Left colon (tissue), 2 donors: ENCODE measurements around the gene D2HGDH. TPM values are rescaled to one million over a fixed set of nuclear protein-coding genes. Genes with fewer than 3 reads are reported as not detected.
"Not testable (repeated sequence)": the region's sequence is repeated elsewhere in the genome, so short reads cannot be mapped to it uniquely, and the experiment has no call there.

Experiments used
- ATAC-seq: fragments of 200-7000 bp; cut with Tn5 transposase; one replicate; pipeline ENCODE4 v1.9.1; 2020; ENCODE audit warnings: mild to moderate bottlenecking, moderate library complexity
- DNase-seq, 2 donors: peaks; one replicate each; pipeline ENCODE4 v3.0.0-alpha.2; 2020
- intact Hi-C, 2 donors: fragments of 100-400 bp; cut with DNase I in 1 of 2; cut with micrococcal nuclease in 1 of 2; formaldehyde crosslinking; loops; one replicate each; pipeline versions ENCODE4 v1.11.2 to v1.14.0; 2022; cut with DNase I, micrococcal nuclease
- total RNA-seq, 2 donors: library from RNA; stranded (reverse); fragmentation: NEBNext Ultra II Directional; extraction: Animal tissue kit (Norgen Biotek cat#: 25700); gene quantifications; one replicate each; pipeline ENCODE4 v1.2.1, GENCODE V29; 2021
- donor health status: DM: no; HTN: no; CAD: no.
- donor health status: DM: yes; HTN: yes; CAD: no.

The D2HGDH gene
- total RNA-seq, 2 donors from 2014 or later, result 72.8 to 75.3 TPM

DNA sequence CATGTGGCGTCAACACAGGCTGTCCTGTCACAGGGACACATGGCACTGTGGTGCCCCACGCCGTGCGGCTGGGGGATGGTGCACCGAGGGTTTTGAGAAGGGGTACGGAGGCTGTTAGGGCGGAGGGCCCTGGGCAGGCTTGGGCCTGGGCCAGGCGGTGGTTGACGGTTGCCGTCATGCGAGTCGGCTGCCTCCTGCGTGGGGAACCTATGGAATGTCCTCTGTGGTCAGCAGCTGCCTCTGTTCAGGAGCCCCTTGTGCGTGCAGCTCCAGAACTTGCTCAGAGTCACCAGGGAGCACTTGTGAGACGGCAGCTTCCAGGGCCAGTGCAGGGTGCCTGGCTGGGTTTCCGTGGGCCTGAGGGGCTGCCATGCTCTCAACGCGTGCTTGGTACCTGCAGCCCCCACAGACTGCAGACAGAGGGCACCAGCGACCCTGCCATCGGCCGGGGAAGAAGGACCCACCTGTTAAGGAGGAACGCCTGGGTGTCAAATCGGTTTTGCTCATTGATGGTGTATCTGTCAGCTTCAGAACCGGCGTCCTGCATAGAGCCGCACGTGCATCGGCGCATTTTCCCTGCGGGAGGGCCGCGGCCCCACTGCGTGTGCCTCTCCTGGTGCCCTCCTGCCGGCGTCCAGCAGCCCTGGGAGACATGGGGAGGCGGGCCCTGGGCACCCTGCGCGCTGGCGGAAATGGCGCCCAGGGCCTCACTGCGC is 10.0 kb upstream of the D2HGDH start:
- intact Hi-C loops, result no loop called here
- DNase-seq (no peak), ATAC-seq (no peak)

DNA sequence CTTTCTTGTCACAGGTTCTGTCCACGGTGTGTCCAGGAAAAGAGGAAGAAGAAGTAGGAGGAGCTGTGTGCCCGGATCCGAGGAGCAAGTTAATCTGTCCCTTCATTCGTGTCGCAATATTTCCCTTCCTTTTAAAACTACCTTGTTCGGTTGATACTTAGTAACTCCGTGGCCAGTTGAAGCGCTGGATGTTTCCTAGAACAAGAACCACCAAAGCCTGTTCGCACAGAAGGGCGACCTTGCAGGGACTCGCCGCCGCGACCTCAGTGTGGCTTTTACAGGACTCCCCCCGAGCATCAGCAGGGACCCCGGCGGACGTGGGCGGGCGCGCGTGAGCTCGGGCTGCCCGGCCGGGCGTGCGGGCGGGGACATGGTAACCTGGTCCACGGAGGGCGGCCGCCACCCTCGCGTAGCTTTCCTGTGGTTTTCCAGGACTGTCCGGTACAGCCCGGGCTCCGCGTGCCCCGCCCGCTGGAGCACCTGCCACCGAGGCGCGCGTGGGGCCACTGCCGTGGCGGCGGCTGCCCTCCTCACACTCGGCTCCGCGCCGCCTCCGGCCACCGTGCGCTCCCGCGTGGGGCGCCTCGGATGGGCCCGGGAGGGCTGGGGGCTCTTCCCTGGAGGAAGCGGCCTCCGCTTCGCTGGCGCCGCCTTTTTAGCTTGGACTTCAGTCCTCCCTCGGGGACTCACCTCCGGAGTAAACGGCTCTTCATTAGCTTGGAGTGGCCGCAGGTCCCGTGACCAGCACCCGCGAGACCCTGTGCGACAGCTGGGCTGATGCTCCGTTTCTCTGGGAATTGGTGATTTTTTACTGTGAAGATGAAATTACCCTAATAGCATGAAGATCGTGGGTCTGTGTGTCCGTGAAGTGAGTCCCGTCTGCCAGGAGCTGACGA is 9.2 kb upstream of the D2HGDH start:
- DNase-seq, result no peak
- no peak for ATAC-seq
- intact Hi-C loops, result no loop called here

DNA sequence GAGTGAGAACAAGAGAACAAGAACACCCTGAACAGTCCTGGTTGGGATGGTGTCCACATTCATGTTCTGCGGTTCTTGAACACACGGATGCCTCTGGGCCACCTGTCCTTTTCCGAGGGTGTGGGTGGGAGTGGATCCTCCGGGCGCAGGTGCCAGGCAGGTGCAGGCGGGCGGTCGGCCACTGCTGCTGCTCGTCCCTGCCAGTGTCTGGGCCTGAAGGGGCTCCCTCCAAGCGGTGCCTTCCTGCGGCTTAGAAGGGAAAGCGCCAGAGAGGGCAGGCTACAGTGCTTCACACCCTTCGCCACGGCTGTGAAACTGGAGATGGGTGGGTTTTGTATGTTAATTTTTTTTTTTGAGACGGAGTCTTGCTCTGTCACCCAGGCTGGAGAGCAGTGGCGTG is 8.0 kb upstream of the D2HGDH start:
- ATAC-seq (no peak), DNase-seq (no peak)
- intact Hi-C loops, result no loop called here

DNA sequence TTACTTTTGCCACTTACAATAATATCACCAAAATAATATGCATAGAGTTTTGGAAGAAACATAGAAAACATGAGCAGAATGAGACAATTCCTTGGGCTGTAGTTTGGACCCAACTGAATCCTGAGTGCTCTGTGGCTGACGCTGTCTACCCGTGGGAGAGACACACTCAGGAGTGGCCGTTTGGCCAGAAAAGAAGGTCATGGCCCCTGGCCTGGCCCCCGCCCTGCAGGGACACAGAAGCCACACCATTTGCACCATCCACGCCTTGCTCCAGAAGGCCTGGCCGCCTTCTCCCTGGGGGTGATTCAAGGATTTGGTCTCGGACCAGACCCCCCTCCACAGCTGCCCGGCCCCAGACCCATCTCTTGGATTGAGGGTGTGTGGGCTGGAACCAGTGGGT is 6.4 kb upstream of the D2HGDH start:
- ATAC-seq, result peak; percentile 5
- intact Hi-C loops, result no loop called here
- DNase-seq, result no peak

DNA sequence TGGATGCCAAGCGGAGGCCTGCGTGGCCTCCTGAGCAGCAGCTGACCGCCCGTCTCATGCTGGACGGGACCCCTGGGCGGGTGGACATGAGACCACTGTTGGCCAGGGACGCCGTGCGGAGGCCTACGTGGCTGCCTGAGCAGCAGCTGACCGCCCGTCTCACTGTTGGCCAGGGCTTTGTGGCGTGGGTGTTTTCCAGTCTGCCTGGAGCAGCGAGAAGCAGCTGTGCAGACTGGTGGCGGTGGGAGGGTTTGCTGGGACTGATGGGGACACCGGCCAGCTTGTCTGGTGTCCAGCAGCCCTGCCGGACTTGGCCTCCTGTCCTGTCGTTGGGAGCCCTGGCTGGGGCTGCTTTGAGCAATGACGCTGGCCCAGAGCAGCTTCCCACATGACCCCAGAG is 5.8 kb upstream of the D2HGDH start:
- DNase-seq (no peak), ATAC-seq (no peak)
- intact Hi-C loops, result no loop called here

DNA sequence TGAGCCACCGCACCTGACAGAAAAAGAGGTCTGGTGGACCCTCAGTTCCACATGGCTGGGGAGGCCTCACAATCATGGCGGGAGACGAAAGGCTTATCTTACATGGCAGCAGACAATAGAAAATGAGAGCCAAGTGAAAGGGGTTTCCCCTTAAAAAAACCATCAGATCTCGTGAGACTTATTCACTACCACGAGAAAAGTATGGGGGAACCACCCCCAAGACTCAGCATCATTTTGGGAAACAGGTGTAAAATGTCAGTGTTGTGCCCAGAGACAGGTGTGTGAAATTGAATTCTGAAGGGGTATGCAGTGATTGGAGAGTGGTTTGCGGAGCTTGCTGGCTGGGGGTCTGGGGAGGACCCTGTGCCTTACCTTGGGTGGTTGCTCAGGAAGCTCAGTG is 4.6 kb upstream of the D2HGDH start:
- DNase-seq (no peak), ATAC-seq (no peak)
- intact Hi-C loops, result no loop called here

DNA sequence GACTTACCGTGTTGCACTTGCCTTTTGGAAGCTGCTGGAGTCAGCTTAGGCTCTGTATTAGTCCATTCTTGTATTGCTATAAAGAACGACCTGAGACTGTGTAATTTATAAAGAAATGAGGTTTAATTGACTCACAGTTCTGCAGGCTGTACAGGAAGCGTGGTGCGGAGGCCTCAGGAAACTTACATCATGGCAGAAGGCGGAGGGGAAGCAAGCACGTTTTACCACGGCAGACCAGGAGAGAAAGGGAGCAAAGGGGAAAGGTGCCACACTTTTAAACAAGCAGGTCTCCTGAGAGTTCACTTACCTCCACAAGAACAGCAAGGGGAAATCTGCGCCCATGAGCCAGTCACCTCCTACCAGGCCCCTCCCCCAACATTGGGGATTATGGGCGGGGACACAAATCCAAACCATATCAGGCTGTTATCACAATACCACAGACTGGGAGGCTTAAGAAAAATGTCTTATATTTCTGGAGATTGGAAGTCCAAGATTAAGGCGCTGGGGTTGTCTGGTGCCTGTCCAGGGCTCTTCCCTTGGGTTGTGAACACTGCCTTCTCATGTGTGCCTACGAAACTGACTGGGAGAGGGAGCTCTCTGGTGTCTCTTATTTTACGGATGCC is 3.6 kb upstream of the D2HGDH start:
- intact Hi-C loops, result no loop called here
- DNase-seq (no peak), ATAC-seq (no peak)

DNA sequence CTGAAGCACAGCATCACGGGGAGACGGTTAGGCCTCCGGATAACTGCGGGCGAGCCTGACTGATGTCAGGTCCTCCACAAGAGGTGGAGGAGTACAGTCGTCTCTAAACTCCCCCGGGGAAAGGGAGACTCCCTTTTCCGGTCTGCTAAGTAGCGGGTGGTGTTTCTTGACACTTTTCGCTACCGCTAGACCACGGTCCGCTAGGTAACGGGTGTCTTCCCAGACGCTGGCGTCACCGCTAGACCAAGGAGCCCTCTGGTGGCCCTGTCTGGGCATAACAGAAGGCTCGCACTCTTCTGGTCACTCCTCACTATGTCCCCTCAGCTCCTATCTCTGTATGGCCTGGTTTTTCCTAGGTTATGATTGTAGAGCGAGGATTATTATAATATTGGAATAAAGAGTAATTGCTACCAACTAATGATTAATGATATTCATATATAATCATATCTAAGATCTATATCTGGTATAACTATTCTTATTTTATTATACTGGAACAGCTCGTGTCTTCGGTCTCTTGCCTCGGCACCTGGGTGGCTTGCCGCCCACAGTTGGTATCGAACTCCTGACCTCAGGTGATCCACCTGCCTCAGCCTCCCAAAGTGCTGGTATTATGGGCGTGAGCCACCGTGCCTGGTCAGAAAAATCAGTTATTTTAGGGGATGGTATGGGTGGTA is 1.8 kb upstream of the D2HGDH start:
- intact Hi-C loops, ATAC-seq: not testable (repeated sequence)
- DNase-seq, result peak; percentile 64 to 67

DNA sequence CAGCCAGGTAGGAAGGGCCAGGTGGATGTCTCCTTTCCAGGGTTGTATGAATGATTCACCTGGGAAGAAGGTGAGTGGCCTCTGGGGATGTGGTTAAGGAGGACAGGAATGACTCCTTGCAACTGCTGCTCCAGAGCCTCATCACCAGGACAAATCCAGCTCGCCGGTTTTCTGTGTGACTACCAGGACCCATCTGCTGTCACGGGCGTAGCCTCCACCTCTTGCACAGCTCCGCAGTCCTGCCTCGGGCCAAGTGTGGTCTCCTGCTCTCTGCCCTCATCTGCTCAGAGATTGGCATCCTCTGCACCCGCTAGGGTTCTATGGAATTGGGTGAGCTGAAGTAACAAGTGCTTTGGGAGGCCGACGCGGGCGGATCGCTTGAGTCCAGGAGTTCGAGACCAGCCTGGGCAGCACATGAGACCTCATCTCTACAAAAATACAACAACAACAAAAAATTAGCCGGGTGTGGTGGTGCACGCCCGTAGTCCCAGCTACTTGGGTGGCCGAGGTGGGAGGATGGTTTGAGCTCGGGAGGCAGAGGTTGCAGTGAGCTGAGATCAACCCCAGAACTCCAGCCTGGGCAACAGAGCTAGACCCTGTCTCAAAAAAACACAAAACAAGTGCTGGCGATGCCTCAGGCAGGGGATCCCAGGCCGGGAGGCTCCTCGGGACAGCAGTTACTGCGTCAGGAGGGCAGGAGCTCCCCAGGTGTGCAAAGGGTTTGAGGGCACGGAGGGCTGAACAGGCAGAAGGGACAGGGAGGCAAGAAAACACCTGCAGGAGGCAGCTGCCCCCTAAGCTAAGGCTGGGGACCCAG is 831 bp upstream of the D2HGDH start:
- intact Hi-C loops, result no loop called here
- DNase-seq (peak in 1 of 2 donors; percentile 36), ATAC-seq (no peak)

DNA sequence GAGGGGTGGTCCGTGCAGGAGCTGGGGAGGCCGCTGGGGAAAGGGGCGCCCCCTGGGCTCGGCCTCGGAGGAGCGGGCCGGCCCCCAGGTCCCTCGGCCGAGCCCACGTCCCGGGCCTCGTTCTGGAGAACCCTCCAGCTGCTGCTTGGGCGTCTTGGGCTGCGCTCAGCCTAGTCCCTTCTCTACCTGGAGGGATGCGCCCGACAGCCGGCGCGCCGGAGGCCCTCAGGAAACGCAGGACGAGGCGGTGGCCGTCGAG is 293 bp upstream of the D2HGDH start:
- intact Hi-C loops, result no loop called here
- ATAC-seq, result no peak
- DNase-seq, result no peak

DNA sequence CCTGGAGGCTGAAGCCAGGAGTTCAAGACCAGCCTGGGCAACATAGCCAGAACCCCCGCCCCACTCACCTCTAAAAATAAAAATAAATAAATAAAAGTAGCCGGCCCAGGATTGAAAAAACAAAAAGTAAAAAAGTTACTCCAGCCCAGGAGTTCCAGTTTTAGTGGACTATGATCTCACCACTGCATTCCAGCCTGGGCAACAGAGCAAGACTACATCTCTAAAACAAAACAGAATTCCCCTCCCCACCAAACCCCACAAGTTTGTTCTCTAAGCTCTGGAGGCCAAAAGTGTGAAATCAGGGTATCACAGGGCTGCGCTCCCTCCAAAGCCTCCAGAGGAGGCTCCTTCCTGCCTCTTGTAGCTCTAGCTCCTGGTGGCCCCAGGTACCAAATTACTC is 1.7 kb downstream of the D2HGDH start:
- ATAC-seq (no peak), DNase-seq (no peak)
- intact Hi-C loops, result no loop called here

DNA sequence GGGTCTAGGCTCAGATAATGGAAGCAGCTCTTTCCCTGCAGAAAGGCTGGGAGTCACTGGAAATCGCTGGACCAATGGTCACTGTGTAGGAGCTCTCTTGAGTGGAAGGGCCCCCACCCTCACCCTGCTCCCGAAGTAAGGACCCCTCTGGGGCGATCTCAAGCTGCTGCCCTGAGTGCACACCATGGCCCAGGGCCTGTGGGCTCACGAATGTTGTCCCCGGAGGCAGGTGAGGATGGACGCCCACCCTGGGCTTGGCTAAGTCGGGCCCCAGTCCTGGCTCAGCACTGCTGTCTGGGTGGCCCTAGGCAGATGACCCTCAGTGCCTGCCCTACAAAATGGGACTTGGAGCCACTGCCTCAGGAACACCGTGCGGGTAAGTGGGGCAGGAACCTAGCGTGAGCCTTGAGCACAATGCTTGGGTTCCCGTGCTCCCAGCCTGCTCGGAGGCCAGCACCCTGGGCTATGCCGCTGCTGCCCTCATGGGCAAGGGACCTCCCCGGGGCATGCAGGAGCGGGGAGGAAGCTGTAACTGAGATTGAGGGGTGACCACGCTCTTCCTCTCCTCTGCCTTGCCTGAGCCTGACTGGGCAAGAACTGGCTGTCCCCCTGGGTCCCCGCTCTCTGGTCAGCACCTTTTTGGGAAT is 3.7 kb downstream of the D2HGDH start:
- intact Hi-C loops, result no loop called here
- ATAC-seq, result no peak

DNA sequence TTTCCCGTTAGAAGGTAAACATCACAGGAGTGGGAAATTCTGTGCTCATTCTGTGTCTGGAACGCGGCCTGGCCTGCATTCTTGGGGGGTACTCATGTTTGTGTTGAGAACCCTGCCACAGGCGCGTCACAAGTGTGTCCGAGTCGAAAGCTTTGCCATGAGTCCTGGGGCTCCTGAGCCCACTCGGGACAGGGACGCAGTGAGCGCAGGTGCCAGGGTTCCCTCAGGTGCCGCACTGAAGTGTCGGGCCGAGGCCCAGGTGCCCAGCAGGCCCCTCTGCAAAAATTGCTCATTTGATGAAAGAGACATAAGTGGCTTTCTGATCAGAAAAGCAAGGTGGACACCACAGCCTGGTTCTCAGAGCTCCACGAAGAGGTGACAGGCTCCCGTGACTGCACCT is 4.7 kb downstream of the D2HGDH start:
- DNase-seq (no peak), ATAC-seq (no peak)

More for the DNA sequence above, 3.7 kb downstream of the D2HGDH start:
- no peak for DNase-seq

DNA sequence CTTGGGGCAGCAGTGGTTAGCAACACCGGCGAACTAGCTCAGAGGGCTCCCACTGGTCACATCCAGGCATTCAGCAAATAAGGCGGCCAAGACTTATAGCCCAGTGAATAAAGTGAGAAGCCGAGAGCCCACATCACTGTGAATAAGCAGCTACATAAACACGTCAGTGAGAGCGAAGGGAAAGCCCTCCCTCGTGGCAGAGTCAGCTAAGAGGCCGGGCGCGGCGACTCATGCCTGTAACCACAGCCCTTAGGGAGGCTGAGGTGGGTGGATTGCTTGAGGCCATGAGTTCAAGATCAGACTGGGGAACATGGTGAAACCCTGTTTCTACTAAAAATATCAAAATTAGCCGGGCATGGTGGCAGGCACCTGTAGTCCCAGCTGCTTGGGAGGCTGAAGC is 5.2 kb downstream of the D2HGDH start:
- no peak for DNase-seq
- no peak for ATAC-seq
- intact Hi-C loops, result no loop called here

More for the DNA sequence above, 4.7 kb downstream of the D2HGDH start:
- intact Hi-C loops, result no loop called here

DNA sequence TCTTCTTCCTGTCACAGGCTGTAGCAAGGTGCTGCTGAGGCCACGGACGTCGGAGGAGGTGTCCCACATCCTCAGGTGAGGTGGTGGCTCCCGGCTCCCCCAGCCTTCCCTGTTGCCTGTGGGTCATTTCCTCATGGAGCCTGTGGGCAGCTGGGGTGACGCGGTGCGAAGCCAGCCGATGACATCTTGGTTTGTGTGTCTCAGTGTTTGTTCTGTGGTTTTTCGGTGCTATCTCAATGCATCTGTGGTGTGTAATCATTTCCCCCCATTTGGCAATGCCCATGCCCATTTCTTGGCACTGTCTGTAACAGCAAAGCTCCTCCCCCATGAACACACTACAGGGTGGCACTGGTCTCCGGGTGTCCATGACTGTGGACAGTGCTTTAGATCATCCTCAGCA is 6.6 kb downstream of the D2HGDH start:
- ATAC-seq (no peak), DNase-seq (no peak)
- intact Hi-C loops, result no loop called here

DNA sequence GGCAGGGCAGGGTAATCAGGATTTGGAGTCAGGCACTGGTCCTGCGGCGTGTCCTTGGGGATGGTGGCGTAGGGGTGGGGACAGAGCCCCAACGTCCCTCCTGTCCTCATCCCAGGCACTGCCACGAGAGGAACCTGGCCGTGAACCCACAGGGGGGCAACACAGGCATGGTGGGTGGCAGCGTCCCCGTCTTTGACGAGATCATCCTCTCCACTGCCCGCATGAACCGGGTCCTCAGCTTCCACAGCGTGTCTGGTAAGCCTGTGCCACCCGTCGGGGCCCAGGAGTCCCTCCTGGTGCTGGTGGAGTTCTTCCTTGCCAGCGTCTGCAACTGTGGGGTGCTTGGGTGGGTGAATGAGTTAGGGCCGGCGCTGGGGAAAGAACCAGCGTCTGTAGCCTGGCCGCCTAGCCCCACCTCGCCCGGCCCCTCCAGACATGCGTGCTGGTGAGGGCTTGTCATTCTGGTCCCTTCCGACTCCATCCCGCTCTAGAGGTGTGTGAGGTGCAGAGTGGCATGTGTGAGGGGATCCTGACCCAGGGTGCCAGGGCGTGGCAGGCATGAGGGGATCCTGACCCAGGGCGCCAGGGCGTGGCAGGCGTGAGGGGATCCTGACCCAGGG is 8.0 kb downstream of the D2HGDH start:
- intact Hi-C loops, result no loop called here
- DNase-seq (no peak), ATAC-seq (no peak)

DNA sequence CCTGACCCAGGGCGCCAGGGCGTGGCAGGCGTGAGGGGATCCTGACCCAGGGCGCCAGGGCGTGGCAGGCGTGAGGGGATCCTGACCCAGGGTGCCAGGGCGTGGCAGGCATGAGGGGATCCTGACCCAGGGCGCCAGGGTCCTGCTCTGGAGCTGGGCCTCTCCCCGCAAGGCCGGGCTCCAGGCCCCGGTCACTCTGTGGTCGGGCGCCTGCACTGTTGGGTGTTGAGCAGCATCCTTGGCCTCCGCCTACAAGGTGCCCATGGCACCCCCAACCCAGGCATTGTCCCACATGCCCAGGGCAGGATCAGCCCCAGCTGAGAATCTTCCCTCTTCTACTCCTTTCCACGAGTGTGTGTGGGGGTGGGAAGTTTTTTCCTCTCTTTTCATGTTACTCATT is 8.6 kb downstream of the D2HGDH start:
- DNase-seq, ATAC-seq, intact Hi-C loops: not testable (repeated sequence)

DNA sequence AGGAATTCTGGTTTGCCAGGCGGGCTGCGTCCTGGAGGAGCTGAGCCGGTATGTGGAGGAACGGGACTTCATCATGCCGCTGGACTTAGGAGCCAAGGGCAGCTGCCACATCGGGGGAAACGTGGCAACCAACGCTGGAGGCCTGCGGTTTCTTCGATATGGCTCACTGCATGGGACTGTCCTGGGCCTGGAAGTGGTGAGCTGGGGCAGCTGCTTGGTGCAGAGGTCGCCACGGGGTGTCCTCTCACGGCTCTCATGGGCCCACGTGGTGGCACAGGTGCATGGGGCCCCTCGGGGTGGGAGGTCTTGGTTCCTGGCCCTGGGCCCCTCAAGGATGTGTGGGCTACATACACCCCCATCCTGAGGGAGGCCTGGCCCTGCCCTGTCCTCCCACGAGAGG is 9.2 kb downstream of the D2HGDH start:
- ATAC-seq (no peak), DNase-seq (no peak)
- intact Hi-C loops, result no loop called here
